Measurements from ENCODE around the gene PSMC3IP.

Gene PSMC3IP

GRCh38 chr17:42585353-42585752 lies 7.8 kb upstream of the PSMC3IP start:
- no peak for DNase-seq (ENCODE audit: low read depth in 2 of 2)

- no peak for DNase-seq (ENCODE audit: low read depth in 2 of 2)
Measured at GRCh38 chr17:42584880-42585279, 7.4 kb upstream of the PSMC3IP start.

DNA sequence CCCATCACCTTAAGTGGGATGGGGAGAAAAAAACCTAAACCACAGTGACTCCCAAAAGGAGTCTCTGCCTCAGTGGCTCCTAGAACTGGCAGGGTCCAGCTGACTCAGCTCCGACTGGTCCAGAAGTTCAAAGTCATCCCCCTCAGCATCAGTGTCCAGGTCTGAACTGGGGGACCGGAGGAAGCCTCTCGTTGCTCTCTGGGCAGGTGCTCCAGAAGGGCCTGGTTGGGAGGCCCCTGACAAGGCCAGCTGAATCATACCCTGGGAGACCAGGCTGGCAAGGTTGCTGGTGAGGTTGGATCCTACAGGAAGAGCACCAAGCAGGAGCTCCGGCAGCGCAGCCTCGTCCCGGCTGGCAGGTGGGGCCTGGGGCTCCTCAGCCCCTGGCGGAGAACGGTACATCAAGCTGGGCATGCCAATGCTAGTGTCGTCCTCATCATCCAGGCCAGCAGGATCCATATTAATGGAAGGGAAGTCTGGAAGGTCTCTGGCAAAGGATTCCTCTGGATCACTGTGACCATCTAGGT lies 4.3 kb upstream of the PSMC3IP start:
- DNase-seq (ENCODE audit: low read depth in 2 of 2), result no peak

GRCh38 chr17:42579794-42580551 lies 2.4 kb upstream of the PSMC3IP start:
- no peak for DNase-seq (ENCODE audit: low read depth in 2 of 2)

- DNase-seq (ENCODE audit: low read depth in 2 of 2), result peak in 1 of 2 donors; percentile 49
Measured at GRCh38 chr17:42578282-42578869, 847 bp upstream of the PSMC3IP start.

GRCh38 chr17:42577140-42577531 lies 393 bp downstream of the PSMC3IP start:
- DNase-seq (ENCODE audit: low read depth in 2 of 2), result no peak

DNA sequence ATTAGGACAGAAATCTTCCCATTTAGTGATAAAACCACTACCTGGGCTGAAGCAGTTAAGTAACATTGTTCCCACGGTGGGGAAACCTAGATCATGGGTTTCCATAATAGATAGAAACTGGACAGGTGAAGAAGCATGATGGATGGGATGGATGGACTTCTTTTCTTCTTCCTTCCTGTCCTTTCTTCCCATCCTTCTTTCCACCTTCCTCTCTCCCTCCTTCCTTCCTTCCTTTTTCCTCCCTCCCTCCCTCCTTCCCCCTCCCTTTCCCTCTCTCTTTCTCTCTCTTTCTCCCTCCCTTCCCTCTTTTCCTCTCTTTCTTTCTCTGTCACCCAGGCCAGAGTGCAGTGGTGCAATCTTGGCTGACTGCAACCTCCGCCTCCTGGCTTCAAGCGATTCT lies 3.1 kb downstream of the PSMC3IP start:
- DNase-seq (ENCODE audit: low read depth in 2 of 2), result no peak

DNA sequence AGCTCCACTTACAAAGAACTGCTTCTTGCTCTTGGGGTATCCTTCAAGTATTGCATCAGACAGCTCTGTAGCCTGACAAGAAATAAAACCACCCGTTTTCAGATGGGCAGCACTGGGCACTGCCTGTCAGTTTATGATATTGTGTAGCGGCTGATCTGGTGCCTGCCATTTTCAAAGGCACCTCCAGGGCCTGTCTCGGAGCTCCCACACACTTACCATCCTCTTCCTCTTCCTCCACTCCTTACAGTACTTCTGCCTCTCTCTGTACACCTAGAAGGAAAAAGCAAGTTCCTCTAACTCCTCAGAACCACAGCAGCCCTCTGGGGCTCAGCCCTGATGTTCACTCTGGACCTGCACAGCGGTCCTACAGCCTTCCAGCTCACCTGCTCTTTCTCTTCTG lies 4.4 kb downstream of the PSMC3IP start:
- DNase-seq (ENCODE audit: low read depth in 2 of 2), result no peak

DNA sequence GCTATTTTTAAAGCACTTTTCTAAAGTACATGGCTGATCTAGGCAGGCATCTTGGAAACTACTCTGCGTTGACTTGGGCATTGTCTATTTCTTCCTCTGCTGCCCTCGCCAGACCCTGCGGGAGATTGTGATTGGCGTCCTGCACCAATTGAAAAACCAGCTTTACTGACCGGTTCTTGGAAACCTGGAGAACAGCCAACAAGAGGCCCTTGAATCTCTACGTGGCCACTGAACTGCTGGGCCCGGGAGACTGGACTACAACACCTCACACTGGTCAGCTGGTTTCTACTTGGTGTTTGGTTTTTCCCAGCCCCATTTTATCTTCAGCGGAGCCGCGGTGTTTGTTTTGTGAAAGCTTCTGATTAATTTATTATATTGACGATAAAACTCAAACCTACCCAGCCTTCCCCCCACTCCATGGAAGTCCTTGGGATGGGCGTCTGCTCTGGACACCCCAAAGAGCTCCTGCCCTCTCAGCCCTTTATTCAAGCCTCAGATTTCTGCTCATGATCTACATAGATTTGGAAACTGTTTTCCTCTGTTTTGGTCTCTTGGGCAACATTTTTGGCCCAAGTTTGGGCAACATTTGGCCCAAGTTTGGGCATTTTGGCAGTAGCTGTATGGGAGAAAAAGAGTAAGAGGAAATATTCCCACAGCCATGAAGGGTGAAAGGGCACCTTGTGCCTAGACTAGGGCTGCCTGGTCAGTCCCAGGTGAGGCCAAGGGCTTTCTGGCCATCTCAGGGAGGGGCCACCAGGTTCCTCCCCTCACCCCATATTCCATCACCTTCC lies 5.9 kb downstream of the PSMC3IP start:
- DNase-seq (ENCODE audit: low read depth in 2 of 2), result no peak

DNA sequence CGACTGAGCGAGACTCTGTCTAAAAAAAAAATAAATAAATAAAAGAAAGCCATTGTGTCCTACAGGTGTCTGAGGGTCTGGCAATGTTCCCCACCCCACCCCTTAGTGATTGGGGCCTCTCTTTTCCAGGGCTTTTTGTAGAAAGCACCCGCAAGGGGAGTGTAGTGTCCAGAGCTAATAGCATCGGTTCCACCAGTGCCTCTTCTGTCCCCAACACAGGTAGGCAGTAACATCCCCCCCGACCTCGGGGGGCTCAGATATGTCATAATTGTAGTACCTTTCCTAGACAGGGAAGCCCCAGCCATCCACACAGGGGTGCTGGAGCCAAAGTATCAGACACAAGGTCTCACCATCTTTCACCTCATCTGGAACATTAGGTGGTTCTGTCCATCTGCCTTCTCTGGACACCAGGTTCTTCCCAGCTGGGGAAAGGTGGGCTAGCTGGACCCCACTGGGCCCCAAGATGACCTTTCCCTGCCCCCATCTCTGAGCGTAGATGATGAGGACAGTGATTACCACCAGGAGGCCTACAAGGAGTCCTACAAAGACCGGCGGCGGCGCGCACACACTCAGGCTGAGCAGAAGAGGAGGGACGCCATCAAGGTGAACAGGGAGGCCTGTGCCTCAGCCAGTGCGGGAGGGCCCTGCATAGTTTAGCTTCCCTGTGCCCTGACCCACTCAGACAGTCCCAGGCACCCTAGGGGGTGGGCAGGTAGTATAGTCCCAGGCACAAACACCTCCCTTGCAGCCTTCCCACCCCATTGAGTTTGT lies 9.0 kb downstream of the PSMC3IP start:
- DNase-seq (ENCODE audit: low read depth in 2 of 2), result no peak

GRCh38 chr17:42566883-42567573 lies 10.5 kb downstream of the PSMC3IP start, which contains the start of gene MLX:
MLX (plus strand) TSS chr17:42567100; CDS start chr17:42567125, 25 bp downstream.
- DNase-seq (ENCODE audit: low read depth in 2 of 2), result peak; percentile 82 to 86

GRCh38 chr17:42566215-42566882 lies 11.2 kb downstream of the PSMC3IP start:
- no peak for DNase-seq (ENCODE audit: low read depth in 2 of 2)

DNA sequence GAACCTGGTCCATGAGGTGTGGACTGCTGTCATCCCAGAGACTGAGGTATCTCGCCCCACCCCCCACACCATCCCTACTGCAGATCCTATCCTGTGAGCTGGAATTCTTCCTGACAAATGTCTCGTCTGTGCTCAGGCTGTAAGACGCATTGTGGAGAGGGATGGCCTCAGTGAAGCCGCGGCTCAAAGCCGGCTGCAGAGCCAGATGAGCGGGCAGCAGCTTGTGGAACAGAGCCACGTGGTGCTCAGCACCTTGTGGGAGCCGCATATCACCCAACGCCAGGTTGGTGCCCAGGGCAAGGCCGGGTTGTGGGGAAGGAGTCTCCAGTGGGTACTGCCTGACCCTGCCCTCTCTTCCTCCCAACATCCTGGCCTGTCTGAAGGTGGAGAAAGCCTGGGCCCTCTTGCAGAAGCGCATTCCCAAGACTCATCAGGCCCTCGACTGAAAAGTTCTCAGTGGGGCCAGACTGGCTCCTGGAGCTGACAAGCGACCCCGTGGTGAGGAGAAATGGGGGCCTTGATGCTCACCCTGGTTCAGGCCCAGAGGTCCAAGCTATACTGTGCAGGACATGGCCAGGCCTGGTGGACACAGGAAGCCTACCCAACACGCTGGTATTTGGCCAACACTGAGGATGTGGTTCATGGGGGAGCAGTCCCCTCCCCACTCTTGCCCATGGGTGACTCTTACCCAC lies 11.9 kb downstream of the PSMC3IP start:
- DNase-seq (ENCODE audit: low read depth in 2 of 2), result no peak

- DNase-seq (ENCODE audit: low read depth in 2 of 2), result no peak
Measured at GRCh38 chr17:42564815-42565522, 12.6 kb downstream of the PSMC3IP start.

DNA sequence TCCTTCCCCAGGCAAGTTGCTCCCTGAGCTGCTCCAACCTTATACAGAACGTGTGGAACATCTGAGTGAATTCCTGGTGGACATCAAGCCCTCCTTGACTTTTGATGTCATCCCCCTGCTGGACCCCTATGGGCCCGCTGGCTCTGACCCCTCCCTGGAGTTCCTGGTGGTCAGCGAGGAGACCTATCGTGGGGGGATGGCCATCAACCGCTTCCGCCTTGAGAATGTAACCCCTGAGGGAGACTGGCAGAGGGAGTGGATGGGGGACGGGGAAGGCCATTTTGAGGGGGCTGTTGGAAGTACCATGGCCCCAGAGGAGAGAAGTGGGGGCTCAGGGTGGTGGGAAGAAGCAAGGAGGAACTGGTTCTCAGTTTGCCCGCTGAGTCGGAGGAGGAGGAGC lies 13.6 kb downstream of the PSMC3IP start:
- DNase-seq (ENCODE audit: low read depth in 2 of 2), result no peak

- no peak for DNase-seq (ENCODE audit: low read depth in 2 of 2)
Measured at GRCh38 chr17:42563543-42563942, 14.0 kb downstream of the PSMC3IP start.

DNA sequence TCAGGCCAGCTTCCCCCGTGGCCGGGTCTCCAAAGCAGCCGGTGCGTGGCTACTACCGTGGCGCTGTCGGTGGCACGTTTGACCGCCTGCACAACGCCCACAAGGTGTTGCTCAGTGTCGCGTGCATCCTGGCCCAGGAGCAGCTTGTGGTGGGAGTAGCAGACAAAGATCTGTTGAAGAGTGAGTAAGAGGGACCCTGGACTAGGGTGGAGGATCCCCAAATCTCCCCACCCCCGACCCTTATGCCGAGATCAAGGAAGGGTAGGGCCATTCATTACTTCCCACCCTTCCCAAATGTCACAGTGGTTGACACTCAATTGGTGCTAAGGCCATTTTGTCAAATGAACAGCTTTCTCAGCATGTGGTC lies 14.4 kb downstream of the PSMC3IP start:
- no peak for DNase-seq (ENCODE audit: low read depth in 2 of 2)

DNA sequence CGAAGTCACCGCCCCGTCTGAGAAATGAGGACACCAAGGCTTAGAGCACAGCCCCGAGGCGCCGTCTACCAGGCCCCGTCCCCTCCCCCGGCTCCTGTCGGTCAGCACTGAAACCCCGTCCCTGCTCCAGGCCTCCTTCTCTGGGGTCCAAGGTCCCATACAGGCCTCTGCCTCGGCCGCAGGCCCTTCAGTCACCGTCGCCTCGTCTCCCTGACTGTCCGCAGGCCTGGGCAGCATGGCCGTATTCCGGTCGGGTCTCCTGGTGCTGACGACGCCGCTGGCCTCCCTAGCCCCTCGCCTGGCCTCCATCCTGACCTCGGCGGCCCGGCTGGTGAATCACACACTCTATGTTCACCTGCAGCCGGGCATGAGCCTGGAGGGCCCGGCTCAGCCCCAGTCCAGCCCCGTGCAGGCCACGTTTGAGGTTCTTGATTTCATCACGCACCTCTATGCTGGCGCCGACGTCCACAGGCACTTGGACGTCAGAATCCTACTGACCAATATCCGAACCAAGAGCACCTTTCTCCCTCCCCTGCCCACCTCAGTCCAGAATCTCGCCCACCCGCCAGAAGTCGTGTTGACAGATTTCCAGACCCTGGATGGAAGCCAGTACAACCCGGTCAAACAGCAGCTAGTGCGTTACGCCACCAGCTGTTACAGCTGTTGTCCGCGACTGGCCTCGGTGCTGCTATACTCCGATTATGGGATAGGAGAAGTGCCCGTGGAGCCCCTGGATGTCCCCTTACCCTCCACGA lies 15.0 kb downstream of the PSMC3IP start:
- no peak for DNase-seq (ENCODE audit: low read depth in 2 of 2)

Data from activated CD8-positive, alpha-beta memory T cell treated with anti-CD3 and anti-CD28 coated beads for 4 hours (primary cell).